HG03342 (cell line): ENCODE data around the gene UBR1.
"Not testable (repeated sequence)": the region's sequence is repeated elsewhere in the genome, so short reads cannot be mapped to it uniquely, and the experiment has no call there.

Experiments
- ATAC-seq: cut with Tn5 transposase; IDR thresholded peaks from one replicate; pipeline ENCODE4 v1.9.1; 2021; ENCODE audit warnings: mild to moderate bottlenecking, moderate library complexity; ENCODE audit not compliant: unreplicated experiment

UBR1 gene

GRCh38 chr15:43105778-43106485 is at the start of gene UBR1:
UBR1 (minus strand) TSS chr15:43106038; CDS start chr15:43106022, 16 bp downstream.
- ATAC-seq = peak; percentile 87

GRCh38 chr15:43153269-43153668 is 47.4 kb upstream of the UBR1 start:
- ATAC-seq = no peak

- no peak for ATAC-seq
Measured at GRCh38 chr15:43151688-43152087, 45.9 kb upstream of the UBR1 start.

DNA sequence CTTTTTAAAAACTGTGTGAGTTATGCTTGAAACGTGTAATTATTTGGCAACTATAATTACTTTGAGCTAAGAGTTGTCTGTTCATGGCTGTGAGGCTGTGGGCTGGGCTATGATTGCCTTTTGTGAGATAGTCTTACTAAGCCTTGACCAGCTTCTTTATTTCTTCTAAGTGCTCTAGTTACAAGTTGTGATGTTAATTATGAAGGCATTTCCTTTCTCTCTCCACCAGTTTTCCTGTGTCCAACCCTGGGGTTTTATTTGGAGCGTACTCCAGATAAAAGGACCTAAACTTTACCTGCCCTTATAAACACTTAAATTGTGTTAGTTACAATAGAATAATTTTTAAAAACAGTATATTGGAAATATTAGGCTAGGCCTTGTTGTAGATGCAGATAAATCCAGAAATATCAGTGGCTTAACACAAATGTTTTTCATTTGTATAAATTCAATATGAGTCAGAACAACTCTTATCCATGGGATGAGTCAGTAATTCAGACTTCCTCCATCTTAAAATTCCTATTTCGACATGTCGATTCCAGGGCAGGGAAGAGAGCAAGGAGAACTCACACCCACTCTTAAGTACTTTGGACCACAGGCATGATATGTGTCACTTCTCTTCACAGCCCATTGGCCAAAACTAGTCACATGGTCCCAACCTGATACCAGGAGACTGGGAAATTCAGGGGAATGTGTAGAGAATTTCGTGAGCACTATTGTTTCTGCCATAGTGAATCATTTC is 44.5 kb upstream of the UBR1 start:
- no peak for ATAC-seq

GRCh38 chr15:43146184-43146583 is 40.3 kb upstream of the UBR1 start:
- no peak for ATAC-seq

DNA sequence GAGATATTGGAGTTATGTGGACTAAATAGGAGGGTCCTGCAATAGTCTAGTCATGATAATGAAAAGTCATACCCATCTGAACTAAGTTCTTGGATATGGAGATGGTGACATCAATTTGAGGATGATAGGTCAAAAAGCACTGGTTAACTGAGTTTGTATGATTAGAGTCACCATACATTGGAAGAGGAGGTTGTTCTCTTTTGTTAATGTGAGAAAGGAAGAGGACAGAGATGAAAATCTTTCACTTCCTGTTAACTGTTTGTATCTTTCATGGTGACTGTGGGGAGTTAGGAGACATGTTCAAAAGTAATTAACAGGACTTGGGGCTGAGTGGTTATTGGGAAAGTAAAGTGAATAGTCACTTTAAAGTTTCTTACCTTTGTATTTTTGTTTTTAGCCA is 38.7 kb upstream of the UBR1 start:
- ATAC-seq = no peak

- no peak for ATAC-seq
Measured at GRCh38 chr15:43143203-43143941, 37.5 kb upstream of the UBR1 start.

- ATAC-seq = no peak
Measured at GRCh38 chr15:43135351-43135750, 29.5 kb upstream of the UBR1 start.

GRCh38 chr15:43134157-43134635 is 28.4 kb upstream of the UBR1 start:
- no peak for ATAC-seq

GRCh38 chr15:43133430-43134156 is 27.8 kb upstream of the UBR1 start, which contains the start of gene TMEM62:
TMEM62 (plus strand) TSS chr15:43133586; CDS start chr15:43133803, 217 bp downstream.
- ATAC-seq = peak; percentile 87

DNA sequence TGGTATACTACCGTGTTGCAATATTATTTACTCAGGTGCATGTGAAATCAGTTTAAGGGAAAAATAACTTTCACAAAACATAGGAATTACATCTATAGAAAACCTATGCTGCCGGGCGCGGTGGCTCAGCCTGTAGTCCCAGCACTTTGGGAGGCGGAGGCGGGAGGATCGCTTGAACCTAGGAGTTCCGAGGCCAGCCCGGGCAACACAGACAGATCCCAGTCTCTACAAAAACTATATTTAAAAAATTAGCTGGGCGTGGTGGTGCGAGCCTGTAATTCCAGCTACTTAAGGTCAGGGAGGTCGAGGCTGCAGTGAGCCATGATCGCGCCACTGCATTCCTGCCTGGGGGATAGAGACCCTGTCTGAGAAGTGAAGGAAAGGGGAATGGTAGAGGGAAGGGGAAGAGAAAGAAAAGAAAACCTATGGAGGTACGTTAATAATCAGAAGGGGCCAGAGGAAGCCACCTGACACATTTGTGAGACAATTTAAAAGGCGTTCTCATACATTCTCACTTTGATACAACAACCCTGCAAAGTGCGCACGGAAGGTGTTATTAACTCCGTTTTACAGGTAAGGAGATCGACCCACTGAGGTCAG is 27.1 kb upstream of the UBR1 start:
- ATAC-seq = no peak

DNA sequence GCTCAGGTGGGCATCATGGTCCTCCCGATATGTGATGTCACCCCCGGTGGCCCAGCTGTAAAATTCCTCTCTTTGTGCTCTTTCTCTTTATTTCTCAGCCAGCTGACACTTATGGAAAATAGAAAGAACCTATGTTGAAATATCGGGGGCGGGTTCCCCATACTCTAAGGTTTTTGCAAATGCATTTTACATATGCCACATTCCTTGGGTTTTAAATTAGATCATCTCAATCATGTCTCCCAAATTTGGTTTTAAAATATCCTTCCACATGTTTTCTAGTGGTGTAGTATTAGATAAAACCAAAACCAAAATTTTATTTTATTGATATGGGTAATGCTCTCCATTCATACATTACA is 23.1 kb upstream of the UBR1 start:
- no peak for ATAC-seq

GRCh38 chr15:43128174-43128979 is 22.5 kb upstream of the UBR1 start:
- not testable (repeated sequence) for ATAC-seq

GRCh38 chr15:43127752-43128151 is 21.9 kb upstream of the UBR1 start:
- ATAC-seq = no peak

DNA sequence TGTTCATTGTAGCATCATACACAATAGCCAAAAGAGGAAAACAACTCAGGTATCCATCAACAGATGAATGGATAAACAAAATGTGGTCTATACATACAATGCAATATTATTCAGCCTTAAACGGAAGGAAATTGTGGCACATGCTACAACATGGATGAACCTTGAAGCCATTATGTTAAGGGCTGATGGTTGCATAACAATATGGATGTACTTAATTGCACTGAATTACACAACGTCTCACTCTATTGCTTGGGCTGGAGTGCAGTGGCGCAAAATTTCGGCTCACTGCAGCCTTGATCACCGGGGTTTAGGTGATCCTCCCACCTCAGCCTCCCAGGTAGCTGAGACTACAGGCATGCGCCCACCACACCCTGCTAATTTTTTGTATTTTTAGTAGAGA is 20.5 kb upstream of the UBR1 start:
- no peak for ATAC-seq

- no peak for ATAC-seq
Measured at GRCh38 chr15:43125100-43125661, 19.3 kb upstream of the UBR1 start.

GRCh38 chr15:43121863-43122262 is 16.0 kb upstream of the UBR1 start:
- ATAC-seq = no peak

GRCh38 chr15:43118829-43119228 is 13.0 kb upstream of the UBR1 start:
- peak; percentile 64 for ATAC-seq

- no peak for ATAC-seq
Measured at GRCh38 chr15:43118286-43118685, 12.4 kb upstream of the UBR1 start.
